Nephron progenitor cell (in vitro differentiated cells): Measurements from ENCODE around the gene TMEM272.

Experiments
- DNase-seq: peaks from one replicate; pipeline ENCODE4 v3.0.0; 2021
- H3K27ac Mint-ChIP-seq: 2 replicates; pipeline ENCODE4 v1.8.0; 2021; ENCODE audit warnings: mild to moderate bottlenecking, moderate library complexity, mixed read lengths
- H3K27me3 Mint-ChIP-seq: 2 replicates; pipeline ENCODE4 v1.8.0; 2021; ENCODE audit warnings: mild to moderate bottlenecking, low read depth, mixed read lengths; ENCODE audit not compliant: poor library complexity
- H3K36me3 Mint-ChIP-seq: 2 replicates; pipeline ENCODE4 v1.8.0; 2021; ENCODE audit warnings: low read depth, mixed read lengths
- H3K4me1 Mint-ChIP-seq: 2 replicates; pipeline ENCODE4 v1.8.0; 2021; ENCODE audit warnings: mixed read lengths
- H3K4me3 Mint-ChIP-seq: 2 replicates; pipeline ENCODE4 v1.8.0; 2021; ENCODE audit warnings: mild to moderate bottlenecking, moderate library complexity, mixed read lengths
- H3K9me3 Mint-ChIP-seq: 2 replicates; pipeline ENCODE4 v1.8.0; 2021; ENCODE audit warnings: mild to moderate bottlenecking, moderate library complexity, mixed read lengths
- CTCF ChIP-seq: fragments of 200-600 bp; sonication (generic); IDR thresholded peaks from 2 replicates; pipeline ENCODE4 v1.5.0; 2021; ENCODE audit warnings: antibody characterized with exemption

The TMEM272 gene

GRCh38 chr13:51770681-51771417, 74.1 kb downstream of the TMEM272 start:
- Mint-ChIP-seq H3K36me3 (no peaks in the 10 kb centered on the region), H3K27ac (peak overlapping the region; percentile 11), H3K9me3 (no peaks in the 10 kb centered on the region), H3K4me3 (no peak overlapping the region), H3K4me1 (peaks cover 9% of the 10 kb centered on the region), H3K27me3 (peaks cover 3% of the 10 kb centered on the region)
- no peak for TF ChIP-seq CTCF
- no peak for DNase-seq

DNA sequence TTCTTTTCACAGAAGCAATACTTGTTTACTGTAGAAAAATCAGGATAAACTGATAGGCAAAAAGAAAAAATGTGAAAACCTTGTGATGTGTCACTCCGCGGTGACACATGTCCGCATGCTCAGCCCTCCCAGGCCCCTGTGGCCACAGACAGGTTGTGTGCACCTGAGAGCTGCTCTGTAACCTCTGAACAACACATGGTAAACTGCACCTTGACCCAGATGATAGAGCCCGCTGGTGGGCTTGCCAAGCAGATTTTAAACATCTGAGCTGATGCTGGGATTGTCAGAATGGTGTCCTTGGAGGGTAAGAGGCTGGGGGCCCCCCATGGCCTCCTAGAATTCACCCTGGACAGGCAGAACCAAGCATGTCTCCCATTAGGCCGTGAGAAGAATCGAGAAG, 74.8 kb downstream of the TMEM272 start:
- no peak for DNase-seq
- Mint-ChIP-seq H3K4me3 (no peak overlapping the region), H3K27ac (no peak overlapping the region), H3K27me3 (peaks cover 3% of the 10 kb centered on the region), H3K4me1 (peaks cover 9% of the 10 kb centered on the region), H3K36me3 (no peaks in the 10 kb centered on the region), H3K9me3 (no peaks in the 10 kb centered on the region)
- TF ChIP-seq CTCF: no peak

- H3K4me3 Mint-ChIP-seq: no peak overlapping the region
- peaks cover 3% of the 10 kb centered on the region for H3K27me3 Mint-ChIP-seq
- peaks cover 12% of the 10 kb centered on the region for H3K4me1 Mint-ChIP-seq
- H3K27ac Mint-ChIP-seq: peak overlapping the region; percentile 86
- no peaks in the 10 kb centered on the region for H3K36me3 Mint-ChIP-seq
- H3K9me3 Mint-ChIP-seq: no peaks in the 10 kb centered on the region
- DNase-seq: no peak
- TF ChIP-seq CTCF: no peak
These were observed 75.4 kb downstream of the TMEM272 start for GRCh38 chr13:51769455-51770127.

DNA sequence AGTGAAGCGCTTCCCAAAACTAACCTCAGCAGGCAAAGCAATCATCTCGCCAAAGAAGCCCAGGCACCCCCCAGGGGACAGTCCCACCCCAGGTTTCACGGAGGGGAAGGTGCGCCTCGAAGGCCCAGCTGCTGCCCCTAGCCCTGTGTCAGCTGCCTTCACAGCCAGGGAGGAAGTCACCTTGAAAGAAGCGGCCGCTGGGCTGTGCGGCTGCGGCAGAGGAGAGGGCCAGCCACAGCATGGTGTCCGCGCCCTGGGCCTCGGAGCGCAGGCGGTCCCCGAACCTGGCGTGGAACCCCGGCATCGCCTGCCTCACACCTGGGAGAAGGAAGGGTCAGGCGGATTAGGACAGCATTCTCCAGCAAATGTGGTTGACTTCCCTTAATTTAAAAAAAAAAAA, 76.0 kb downstream of the TMEM272 start:
- H3K4me3 Mint-ChIP-seq: no peak overlapping the region
- H3K36me3 Mint-ChIP-seq: no peaks in the 10 kb centered on the region
- H3K9me3 Mint-ChIP-seq: no peaks in the 10 kb centered on the region
- H3K27ac Mint-ChIP-seq: no peak overlapping the region
- TF ChIP-seq CTCF: no peak
- H3K27me3 Mint-ChIP-seq: peaks cover 3% of the 10 kb centered on the region
- H3K4me1 Mint-ChIP-seq: peaks cover 17% of the 10 kb centered on the region
- no peak for DNase-seq

GRCh38 chr13:51768378-51768921, 76.5 kb downstream of the TMEM272 start:
- Mint-ChIP-seq H3K36me3 (no peaks in the 10 kb centered on the region), H3K9me3 (no peaks in the 10 kb centered on the region), H3K4me3 (no peak overlapping the region), H3K27ac (peak overlapping the region; percentile 36), H3K4me1 (peaks cover 19% of the 10 kb centered on the region), H3K27me3 (peaks cover 3% of the 10 kb centered on the region)
- peak; percentile 21 for DNase-seq
- TF ChIP-seq CTCF: peak; percentile 41
